ENCODE data around the gene GPR176.

Gene GPR176

GRCh38 chr15:39888243-39888642, 31.8 kb downstream of the GPR176 start:
- no peak for DNase-seq

- no peak for DNase-seq
These were observed 32.2 kb downstream of the GPR176 start for GRCh38 chr15:39887832-39888231.

GRCh38 chr15:39887211-39887610, 32.9 kb downstream of the GPR176 start:
- DNase-seq, result no peak

GRCh38 chr15:39886418-39886817, 33.6 kb downstream of the GPR176 start:
- no peak for DNase-seq

- no peak for DNase-seq
These were observed 34.8 kb downstream of the GPR176 start for GRCh38 chr15:39885099-39885777.

- no peak for DNase-seq
These were observed 35.7 kb downstream of the GPR176 start for GRCh38 chr15:39884351-39884750.

- DNase-seq, result no peak
These were observed 37.5 kb downstream of the GPR176 start for GRCh38 chr15:39882602-39883001.

GRCh38 chr15:39881790-39882189, 38.3 kb downstream of the GPR176 start:
- DNase-seq, result no peak

- DNase-seq, result no peak
These were observed 39.2 kb downstream of the GPR176 start for GRCh38 chr15:39880718-39881387.

- no peak for DNase-seq
These were observed 41.7 kb downstream of the GPR176 start for GRCh38 chr15:39878406-39878785.

- DNase-seq, result no peak
These were observed 45.0 kb downstream of the GPR176 start for GRCh38 chr15:39874890-39875549.

GRCh38 chr15:39873978-39874377, 46.1 kb downstream of the GPR176 start:
- DNase-seq, result no peak

- DNase-seq, result no peak
These were observed 49.5 kb downstream of the GPR176 start for GRCh38 chr15:39870537-39870936.

GRCh38 chr15:39869858-39870515, 50.1 kb downstream of the GPR176 start:
- no peak for DNase-seq

- no peak for DNase-seq
These were observed 50.8 kb downstream of the GPR176 start for GRCh38 chr15:39869254-39869653.

GRCh38 chr15:39868396-39868795, 51.7 kb downstream of the GPR176 start:
- no peak for DNase-seq

- no peak for DNase-seq
These were observed 56.0 kb downstream of the GPR176 start for GRCh38 chr15:39864116-39864515.

- no peak for DNase-seq
These were observed 59.2 kb downstream of the GPR176 start for GRCh38 chr15:39860871-39861270.

- DNase-seq, result no peak
These were observed 59.9 kb downstream of the GPR176 start for GRCh38 chr15:39860200-39860599.

GRCh38 chr15:39859636-39860035, 60.4 kb downstream of the GPR176 start:
- no peak for DNase-seq

GRCh38 chr15:39857132-39857531, 62.9 kb downstream of the GPR176 start:
- DNase-seq, result no peak

- no peak for DNase-seq
These were observed 63.7 kb downstream of the GPR176 start for GRCh38 chr15:39856357-39856756.

- DNase-seq, result no peak
These were observed 64.7 kb downstream of the GPR176 start for GRCh38 chr15:39855400-39855799.

GRCh38 chr15:39854161-39854560, 65.9 kb downstream of the GPR176 start:
- no peak for DNase-seq
